ENCODE data around the gene BET1.

BET1 gene

DNA sequence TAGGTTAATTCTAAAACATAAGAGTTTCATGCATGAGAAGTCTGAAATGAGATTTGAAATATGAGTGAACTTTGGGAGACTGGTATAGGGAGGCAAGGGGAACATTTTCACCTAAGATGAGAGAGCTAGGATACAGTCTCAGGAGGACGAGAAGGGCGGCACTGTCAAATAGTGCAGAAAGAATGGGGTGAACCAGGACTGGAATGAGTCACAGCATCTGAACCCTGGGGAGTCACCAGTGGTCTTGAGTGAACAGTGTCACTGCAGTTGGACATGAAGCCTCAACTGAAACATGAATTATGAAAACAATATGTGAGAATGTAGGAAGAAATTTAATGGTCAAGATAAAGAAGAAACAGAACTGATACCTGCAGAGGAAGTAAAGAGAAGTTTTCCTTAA lies 48.9 kb downstream of the BET1 start:
- no peak for DNase-seq

DNA sequence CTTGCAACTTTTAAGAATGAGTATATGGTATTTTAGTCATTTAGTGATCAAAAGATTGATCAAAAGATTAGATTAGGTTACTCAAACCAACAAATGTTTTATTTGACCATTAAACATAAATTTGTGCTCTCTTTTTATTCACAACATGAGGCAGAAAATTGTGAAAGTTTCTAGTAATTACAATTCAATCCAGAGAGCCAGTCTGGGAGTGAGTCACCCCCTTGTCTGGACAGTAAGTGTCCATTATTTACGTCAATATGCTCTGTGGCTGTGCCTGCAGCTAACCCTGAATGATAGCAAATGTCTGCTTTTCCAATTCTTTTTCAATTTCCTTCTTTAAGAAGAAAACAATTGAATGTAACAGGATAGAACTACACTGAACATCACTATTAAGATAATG lies 54.7 kb downstream of the BET1 start:
- no peak for DNase-seq

DNA sequence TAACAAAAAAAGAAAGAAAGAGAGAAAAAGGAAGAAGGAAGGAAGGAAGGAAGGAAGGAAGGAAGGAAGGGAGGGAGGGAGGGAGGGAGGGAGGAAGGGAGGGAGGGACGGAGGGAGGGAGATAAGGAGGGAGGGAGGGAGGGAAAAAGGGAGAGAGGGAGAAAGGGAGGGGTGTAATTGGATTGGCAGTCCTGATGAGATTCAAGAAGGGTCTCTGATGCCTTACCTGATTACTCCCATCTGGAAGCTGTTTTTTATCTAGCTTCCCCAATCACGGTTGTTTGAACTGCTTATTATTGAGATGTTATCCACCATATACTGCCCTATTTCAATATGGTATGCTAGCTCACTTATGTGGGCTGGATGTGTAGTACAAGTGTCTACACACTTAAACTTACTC lies 55.3 kb downstream of the BET1 start:
- no peak for DNase-seq

DNA sequence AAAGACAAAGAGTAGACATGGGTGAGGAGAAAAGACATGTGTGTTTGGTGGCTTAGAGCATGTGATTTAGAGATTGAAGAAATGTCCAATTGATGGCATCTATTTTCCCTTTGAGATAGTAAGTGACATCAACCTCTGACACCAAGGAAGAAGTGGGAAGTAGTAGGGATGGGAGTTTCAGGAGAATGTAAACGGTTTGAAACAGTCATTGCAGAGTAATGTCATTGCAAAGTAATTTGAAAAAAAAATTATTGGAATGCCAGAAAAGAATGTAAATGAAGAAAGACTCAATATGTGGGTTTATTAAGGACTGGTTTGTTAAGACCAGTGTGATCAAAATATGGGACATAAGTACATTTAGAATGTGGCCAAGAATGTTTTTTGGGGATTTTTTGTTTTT lies 56.0 kb downstream of the BET1 start:
- DNase-seq = no peak

DNA sequence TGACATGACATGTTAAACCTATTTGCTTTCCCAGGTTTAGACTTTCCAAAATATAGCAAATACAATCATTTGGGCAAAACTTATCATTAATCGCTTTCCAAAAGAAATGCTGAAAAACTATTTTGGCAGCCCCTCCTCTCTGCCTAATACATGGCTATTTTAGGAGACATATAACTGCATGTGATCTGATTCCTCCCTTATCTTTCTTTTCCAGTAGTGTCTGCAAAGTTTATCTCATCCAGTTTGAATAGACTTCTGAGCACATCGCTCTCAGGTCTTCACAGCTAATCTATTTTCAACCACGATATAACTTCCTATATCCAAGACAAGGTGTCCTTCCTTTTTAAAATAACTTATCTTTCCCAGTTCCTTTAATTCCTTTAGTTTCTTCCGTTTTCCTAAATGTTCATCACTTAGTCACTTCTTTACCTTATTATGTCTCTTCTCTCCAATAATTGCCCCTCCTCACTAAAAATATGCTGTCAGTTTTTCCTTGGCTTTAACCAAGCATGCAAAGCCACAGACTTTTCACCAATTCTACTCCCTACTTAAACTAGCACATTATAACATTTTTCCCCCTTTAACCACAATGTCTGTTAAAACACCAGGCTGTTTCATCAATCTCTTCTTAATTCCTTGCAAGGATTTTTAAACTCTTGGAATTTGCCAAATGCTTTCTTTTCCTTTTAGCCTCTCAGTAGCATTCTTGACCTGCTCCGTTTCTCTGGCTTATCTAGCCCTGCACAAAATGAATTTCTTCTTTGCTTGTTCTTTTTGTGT lies 58.2 kb downstream of the BET1 start:
- no peak for DNase-seq

DNA sequence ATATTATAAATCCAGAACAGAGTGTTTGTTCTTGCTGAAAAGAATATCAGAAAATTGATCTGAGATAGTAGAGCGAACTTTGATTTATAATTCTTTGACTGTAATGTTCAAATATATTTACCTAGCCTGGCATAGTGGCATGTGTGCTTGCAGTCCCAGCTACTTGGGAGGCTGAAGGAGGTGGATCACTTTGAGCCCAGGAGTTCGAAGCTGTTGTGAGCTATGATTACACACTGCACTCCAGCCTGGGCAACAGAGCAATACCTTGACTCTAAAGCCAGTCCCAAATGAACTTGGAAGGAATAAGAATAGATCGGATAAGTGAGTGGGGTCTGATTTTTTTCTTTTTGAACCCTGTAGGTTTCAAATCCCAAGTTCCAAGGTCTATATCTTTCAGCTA lies 59.1 kb downstream of the BET1 start:
- no peak for DNase-seq

DNA sequence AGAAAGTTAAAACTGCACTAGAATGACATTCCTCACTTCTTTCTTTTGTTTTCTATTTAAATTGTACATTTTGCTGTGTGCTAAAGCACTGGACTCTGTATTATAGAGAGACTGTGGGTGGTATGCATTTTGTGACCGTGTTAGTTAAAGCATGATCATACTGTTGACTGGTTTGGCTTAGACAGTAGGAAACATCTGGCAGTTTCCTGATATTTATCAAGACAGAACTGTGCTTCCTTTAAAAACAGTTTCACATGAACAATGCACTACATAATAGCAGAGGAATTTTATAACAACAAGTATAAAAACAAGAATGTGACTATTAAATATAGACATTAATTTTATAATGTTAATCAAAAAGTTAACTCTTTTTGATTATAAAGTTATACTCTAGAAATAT lies 59.5 kb downstream of the BET1 start:
- DNase-seq = no peak

DNA sequence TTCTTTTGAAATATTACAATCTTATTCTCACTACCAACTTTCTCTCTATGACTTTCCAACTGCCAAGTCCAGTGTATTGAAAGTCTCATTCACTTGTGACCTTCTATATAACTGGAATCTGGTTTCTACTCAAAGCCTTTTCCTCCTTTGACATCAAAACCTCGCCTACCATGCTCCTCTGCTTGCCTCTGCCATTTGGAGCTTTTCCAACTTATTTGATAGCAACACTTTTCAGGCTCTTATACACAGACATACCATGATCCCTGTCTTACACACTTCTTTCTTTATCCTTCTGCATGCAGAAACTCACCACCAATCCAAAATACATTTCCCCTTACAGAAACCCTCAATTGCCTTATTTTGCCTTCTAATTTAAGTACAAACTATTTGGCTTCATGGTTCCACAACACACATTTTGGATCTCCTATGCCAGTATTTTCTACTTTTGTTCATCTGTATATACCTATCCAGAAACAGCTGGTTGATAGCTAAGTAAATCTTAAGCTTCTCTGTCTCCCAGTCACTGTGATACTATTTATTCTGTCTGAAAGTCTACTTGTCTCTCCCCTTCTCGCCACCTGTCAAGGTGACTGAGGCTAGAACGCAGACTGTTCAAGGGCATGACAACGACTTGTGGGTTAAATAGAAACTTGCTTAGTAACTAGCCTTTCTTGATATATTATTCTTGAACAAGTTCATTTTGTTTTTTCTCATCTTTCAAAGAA lies 60.2 kb downstream of the BET1 start:
- no peak for DNase-seq
